Activated CD8-positive, alpha-beta memory T cell treated with anti-CD3 and anti-CD28 coated beads, Interleukin-2, amount 50 U/mL, for 24 hours (primary cell): Measurements from ENCODE around the gene RFFL.
A peak's percentile ranks its signal among the peaks of the same experiment; 100 is the strongest.
"Not testable (repeated sequence)": the region's sequence is repeated elsewhere in the genome, so short reads cannot be mapped to it uniquely, and the experiment has no call there.

Experiments used
- DNase-seq: peaks from one replicate; pipeline ENCODE4 v3.0.0-alpha.2; 2020; ENCODE audit errors: extremely low read depth

RFFL gene

GRCh38 chr17:35048685-35049379 is 14.7 kb downstream of the RFFL start:
- DNase-seq: no peak

- DNase-seq: peak; percentile 23
These were observed 16.7 kb downstream of the RFFL start for GRCh38 chr17:35046740-35047283.

- no peak for DNase-seq
These were observed 17.3 kb downstream of the RFFL start for GRCh38 chr17:35046245-35046644.

GRCh38 chr17:35045458-35045979 is 18.0 kb downstream of the RFFL start:
- not testable (repeated sequence) for DNase-seq

- DNase-seq: no peak
These were observed 19.3 kb downstream of the RFFL start for GRCh38 chr17:35044181-35044580.

- DNase-seq: no peak
These were observed 22.1 kb downstream of the RFFL start for GRCh38 chr17:35041390-35041789.

- DNase-seq: no peak
These were observed 25.1 kb downstream of the RFFL start for GRCh38 chr17:35038453-35038852.

GRCh38 chr17:35030780-35031179 is 32.7 kb downstream of the RFFL start:
- no peak for DNase-seq

- no peak for DNase-seq
These were observed 34.8 kb downstream of the RFFL start for GRCh38 chr17:35028531-35029262.

GRCh38 chr17:35028097-35028496 is 35.4 kb downstream of the RFFL start:
- not testable (repeated sequence) for DNase-seq

- no peak for DNase-seq
These were observed 38.0 kb downstream of the RFFL start for GRCh38 chr17:35025541-35025940.

GRCh38 chr17:35023538-35023937 is 40.0 kb downstream of the RFFL start:
- no peak for DNase-seq

- DNase-seq: peak; percentile 42
These were observed 40.9 kb downstream of the RFFL start for GRCh38 chr17:35022536-35023063.

GRCh38 chr17:35021520-35022380 is 41.8 kb downstream of the RFFL start:
- DNase-seq: no peak

GRCh38 chr17:35019386-35020179 is 43.9 kb downstream of the RFFL start:
- no peak for DNase-seq

- no peak for DNase-seq
These were observed 44.7 kb downstream of the RFFL start for GRCh38 chr17:35018814-35019213.

- no peak for DNase-seq
These were observed 46.5 kb downstream of the RFFL start for GRCh38 chr17:35017021-35017420.

GRCh38 chr17:35016369-35016768 is 47.1 kb downstream of the RFFL start:
- no peak for DNase-seq

GRCh38 chr17:35011671-35012216 is 51.8 kb downstream of the RFFL start:
- no peak for DNase-seq

GRCh38 chr17:35010093-35010492 is 53.4 kb downstream of the RFFL start:
- no peak for DNase-seq
